Mesothelial cell of epicardium (in vitro differentiated cells): ENCODE measurements around the gene TDO2. TPM values are rescaled to one million over a fixed set of nuclear protein-coding genes. Genes with fewer than 3 reads are reported as not detected.
"Not testable (repeated sequence)": the region's sequence is repeated elsewhere in the genome, so short reads cannot be mapped to it uniquely, and the experiment has no call there.

ENCODE experiments used
- DNase-seq, 2 experiments: peaks; one replicate each; pipeline ENCODE4 v3.0.0; 2021; ENCODE audit warnings: low spot score in 2 of 2; ENCODE audit not compliant: unreplicated experiment in 2 of 2
- H3K27ac Mint-ChIP-seq: 2 replicates; pipeline ENCODE4 v1.8.0; 2021; ENCODE audit warnings: mixed read lengths
- H3K27me3 Mint-ChIP-seq: 2 replicates; pipeline ENCODE4 v1.8.0; 2021; ENCODE audit warnings: low read depth, mixed read lengths
- H3K36me3 Mint-ChIP-seq: 2 replicates; pipeline ENCODE4 v1.8.0; 2021; ENCODE audit warnings: mixed read lengths
- H3K4me1 Mint-ChIP-seq: 2 replicates; pipeline ENCODE4 v1.8.0; 2021; ENCODE audit warnings: mixed read lengths
- H3K4me3 Mint-ChIP-seq: 2 replicates; pipeline ENCODE4 v1.8.0; 2021; ENCODE audit warnings: mild to moderate bottlenecking, moderate library complexity, mixed read lengths
- H3K9me3 Mint-ChIP-seq: 2 replicates; pipeline ENCODE4 v1.8.0; 2021; ENCODE audit warnings: mixed read lengths
- CTCF ChIP-seq: fragments of 200-600 bp; sonication (generic); IDR thresholded peaks from one replicate; pipeline ENCODE4 v1.5.0; 2021; ENCODE audit warnings: antibody characterized with exemption; ENCODE audit not compliant: unreplicated experiment
- total RNA-seq: library from RNA; stranded (reverse); gene quantifications from 3 replicates; pipeline ENCODE4 v1.2.1, GENCODE V29; 2021

The TDO2 gene
- total RNA-seq, 1 donor from 2014 or later, result 5.8 TPM

GRCh38 chr4:155921597-155921996 is 18.1 kb downstream of the TDO2 start:
- no peak for DNase-seq
- Mint-ChIP-seq H3K27me3 (no peaks in the 10 kb centered on the region), H3K27ac (no peak overlapping the region), H3K36me3 (no peaks in the 10 kb centered on the region), H3K9me3 (peaks cover 6% of the 10 kb centered on the region), H3K4me1 (no peaks in the 10 kb centered on the region), H3K4me3 (no peak overlapping the region)
- TF ChIP-seq CTCF, result no peak

- no peak for TF ChIP-seq CTCF
- H3K36me3 Mint-ChIP-seq, result peaks cover 10% of the 10 kb centered on the region
- DNase-seq, result no peak
- peaks cover 17% of the 10 kb centered on the region for H3K9me3 Mint-ChIP-seq
- H3K27me3 Mint-ChIP-seq, result no peaks in the 10 kb centered on the region
- no peaks in the 10 kb centered on the region for H3K4me1 Mint-ChIP-seq
- no peak overlapping the region for H3K4me3 Mint-ChIP-seq
- no peak overlapping the region for H3K27ac Mint-ChIP-seq
Measured at GRCh38 chr4:155924637-155925036, 21.1 kb downstream of the TDO2 start.

GRCh38 chr4:155929833-155930232 is 26.3 kb downstream of the TDO2 start:
- no peak overlapping the region for H3K27ac Mint-ChIP-seq
- no peak for DNase-seq
- H3K4me3 Mint-ChIP-seq, result no peak overlapping the region
- H3K36me3 Mint-ChIP-seq, result peaks cover 26% of the 10 kb centered on the region
- H3K27me3 Mint-ChIP-seq, result no peaks in the 10 kb centered on the region
- TF ChIP-seq CTCF, result no peak
- H3K9me3 Mint-ChIP-seq, result peaks cover 35% of the 10 kb centered on the region
- H3K4me1 Mint-ChIP-seq, result no peaks in the 10 kb centered on the region

- no peak overlapping the region for H3K27ac Mint-ChIP-seq
- no peak for DNase-seq
- H3K4me1 Mint-ChIP-seq, result peaks cover 3% of the 10 kb centered on the region
- peaks cover 38% of the 10 kb centered on the region for H3K9me3 Mint-ChIP-seq
- no peaks in the 10 kb centered on the region for H3K27me3 Mint-ChIP-seq
- H3K36me3 Mint-ChIP-seq, result peaks cover 30% of the 10 kb centered on the region
- no peak overlapping the region for H3K4me3 Mint-ChIP-seq
- no peak for TF ChIP-seq CTCF
Measured at GRCh38 chr4:155930330-155930729, 26.8 kb downstream of the TDO2 start.

- Mint-ChIP-seq H3K27me3 (no peaks in the 10 kb centered on the region), H3K9me3 (peaks cover 39% of the 10 kb centered on the region), H3K4me3 (no peak overlapping the region), H3K36me3 (peaks cover 32% of the 10 kb centered on the region), H3K27ac (no peak overlapping the region), H3K4me1 (peaks cover 13% of the 10 kb centered on the region)
- TF ChIP-seq CTCF, result no peak
- no peak for DNase-seq
Measured at GRCh38 chr4:155931634-155932033, 28.1 kb downstream of the TDO2 start.

- Mint-ChIP-seq H3K36me3 (peaks cover 22% of the 10 kb centered on the region), H3K9me3 (peaks cover 29% of the 10 kb centered on the region), H3K4me1 (peaks cover 20% of the 10 kb centered on the region)
- DNase-seq, H3K27ac Mint-ChIP-seq, H3K27me3 Mint-ChIP-seq, H3K4me3 Mint-ChIP-seq: not testable (repeated sequence)
Measured at GRCh38 chr4:155934634-155935033, 31.1 kb downstream of the TDO2 start.
